T-helper 2 cell (primary cell): ENCODE measurements around the gene SRD5A1.

Experiments
- DNase-seq, 5 experiments: peaks; one replicate each; pipeline versions ENCODE4 v3.0.0 to v3.0.0-alpha.2; 2012 to 2022

The SRD5A1 gene

DNA sequence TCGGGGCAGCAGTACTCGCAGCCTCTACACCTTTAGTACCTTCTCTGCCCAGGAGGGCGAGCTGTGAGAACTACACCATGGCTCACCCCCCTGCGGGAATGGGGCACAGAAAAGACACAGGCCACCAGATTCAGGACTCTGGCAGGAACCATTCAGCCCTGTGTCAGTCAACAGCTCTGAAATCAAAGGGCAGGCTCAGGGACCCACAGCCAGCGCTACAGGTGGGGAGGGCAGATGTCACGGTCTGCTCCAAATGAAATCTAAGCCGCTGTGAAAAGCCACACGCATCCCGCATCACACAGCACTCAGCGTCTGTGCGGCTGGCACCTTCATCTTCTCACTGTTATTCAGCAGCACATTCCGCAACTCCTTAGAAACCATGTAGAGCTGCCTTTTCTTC lies 28.3 kb upstream of the SRD5A1 start:
- DNase-seq = no peak

DNA sequence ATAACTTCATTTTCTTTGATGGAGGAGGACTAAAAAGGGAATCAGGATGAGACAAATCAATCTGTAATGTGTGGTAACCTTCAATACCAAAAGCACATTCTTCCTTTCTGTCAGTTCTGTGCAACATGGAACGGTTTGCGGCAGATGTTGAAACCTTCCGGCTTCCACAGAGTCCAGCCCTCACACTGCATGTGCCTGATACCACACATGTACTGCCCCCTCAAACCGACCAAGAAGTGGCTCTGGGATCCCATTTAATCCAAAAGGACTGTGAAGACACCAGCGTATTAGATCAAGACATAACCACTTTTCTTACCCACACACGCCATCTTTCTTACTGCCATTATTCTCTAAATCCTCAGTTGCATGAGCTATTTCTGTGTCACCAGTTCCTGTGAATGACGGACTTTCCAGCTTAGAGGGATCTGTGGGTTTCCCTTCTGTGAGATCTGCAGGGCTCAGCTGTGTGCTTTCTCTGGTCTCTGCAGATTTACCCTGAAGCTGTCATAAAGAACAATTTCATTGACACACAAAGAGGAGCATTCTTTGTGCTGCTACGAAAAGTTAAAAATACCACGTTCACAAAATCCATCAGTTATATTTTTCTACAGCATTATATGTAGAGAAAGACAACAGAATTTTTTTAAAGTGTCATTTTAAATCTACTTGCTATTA lies 26.2 kb upstream of the SRD5A1 start:
- no peak for DNase-seq

DNA sequence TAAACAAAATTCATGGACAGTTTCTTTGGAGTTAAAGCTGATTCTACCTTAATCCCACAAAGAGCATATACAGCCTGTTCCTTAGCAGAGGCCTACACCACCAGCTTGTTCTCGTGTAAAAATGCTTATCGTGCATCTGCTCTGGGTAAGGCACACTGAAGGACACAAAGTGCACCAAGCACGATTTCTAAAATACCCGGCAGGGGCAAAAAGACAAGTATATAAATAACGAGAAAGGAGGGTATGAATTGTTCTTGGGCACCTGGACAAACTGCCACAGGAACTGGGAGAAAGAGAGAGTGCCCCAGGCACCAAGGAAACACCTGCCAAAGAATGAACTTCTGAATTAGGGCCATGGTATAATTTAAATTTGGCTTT lies 25.7 kb upstream of the SRD5A1 start:
- DNase-seq = no peak

DNA sequence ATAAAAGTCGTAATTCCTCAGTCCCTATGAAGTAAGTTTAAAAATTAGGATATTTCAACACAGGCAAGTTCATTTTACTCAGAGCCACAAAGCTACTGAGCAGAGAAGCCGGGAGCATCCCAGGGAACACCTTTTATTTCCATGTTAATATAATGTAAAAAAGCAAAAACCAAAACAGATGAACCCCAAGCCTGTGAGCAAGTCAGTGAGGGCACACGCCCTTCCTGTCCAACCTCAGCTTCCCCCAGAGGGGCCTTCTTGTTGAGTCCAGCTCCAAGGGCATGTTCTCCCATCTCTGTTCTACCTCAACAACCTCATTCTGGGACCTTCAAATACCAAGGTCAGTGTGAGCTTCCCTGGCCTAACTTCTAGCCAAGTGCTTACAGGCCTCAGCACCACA lies 25.2 kb upstream of the SRD5A1 start:
- DNase-seq = no peak

DNA sequence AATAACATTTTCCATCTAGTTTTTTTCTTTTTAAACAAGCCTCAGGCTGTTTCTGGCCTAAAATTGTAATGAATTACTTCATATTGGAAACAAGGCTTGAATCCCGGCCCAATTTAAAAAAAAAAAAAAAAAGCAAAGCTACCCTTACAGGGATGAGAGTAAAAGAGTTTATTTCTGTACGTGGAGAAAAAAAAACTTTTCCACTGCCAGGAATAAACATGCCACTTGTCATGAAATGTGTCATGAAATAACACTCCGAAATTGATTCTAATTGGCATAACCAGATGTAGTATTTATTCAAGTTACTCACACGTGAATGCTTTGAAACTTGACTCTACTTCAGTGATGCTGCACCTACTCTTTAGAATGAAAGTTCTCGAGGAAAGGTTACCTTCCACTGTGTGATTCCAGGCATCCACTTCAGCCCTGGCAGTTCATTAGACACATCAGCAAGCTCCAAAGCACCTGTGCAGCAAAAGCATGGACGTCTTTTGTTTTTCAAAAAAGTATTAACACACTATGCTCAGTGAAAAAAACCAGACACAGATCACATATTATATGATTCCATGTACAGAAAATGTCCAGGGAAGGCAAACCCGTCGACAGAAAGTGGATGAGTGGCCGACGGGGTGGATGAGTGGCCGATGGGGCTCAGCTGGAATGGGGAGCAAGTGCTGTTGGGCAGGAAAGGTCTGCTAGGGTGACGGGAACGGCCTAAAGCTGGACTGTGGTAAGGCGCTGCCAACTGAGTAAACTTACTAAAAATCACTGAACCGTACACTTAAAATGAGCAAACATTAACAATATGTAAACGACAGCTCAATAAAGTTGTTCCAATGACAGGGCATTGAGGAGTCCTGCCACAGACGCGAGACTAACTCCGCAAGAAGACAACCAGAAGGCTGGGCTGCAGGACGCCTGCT lies 21.6 kb upstream of the SRD5A1 start:
- no peak for DNase-seq

DNA sequence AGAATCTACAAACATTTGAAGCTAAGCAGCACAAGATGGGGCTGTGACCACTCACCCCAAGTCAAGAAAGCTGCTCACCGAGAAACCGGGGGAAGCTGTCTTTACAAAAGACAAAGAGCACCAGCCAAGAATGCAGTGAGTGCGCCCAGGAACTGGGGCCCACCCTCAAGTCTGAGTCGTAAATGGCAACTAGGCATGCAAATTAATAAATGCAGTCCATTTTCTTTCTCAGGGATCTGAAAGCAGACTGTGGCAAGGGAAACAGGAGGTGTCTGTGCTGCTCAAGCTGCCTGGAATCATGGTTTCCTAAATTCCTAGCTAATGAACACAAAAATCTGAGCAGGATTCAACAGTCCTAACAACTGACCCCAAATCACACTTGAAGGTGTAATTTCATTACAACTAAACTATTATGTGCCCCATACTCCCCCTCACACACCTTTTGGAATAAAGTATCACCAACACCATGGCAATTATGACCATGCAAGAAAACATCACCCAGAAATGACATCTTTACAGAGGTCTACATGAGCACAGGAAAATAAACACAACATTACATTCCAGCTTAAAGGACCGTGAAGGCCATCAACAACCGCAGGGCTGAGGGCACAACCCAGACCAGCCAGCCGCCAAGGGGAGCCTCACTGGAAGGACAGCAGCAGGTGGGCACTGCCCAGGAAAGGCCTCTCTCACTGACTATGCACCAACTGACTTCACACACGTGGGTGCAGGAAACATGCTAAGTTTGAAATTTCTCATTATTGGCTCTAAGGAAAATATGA lies 18.0 kb upstream of the SRD5A1 start:
- no peak for DNase-seq

DNA sequence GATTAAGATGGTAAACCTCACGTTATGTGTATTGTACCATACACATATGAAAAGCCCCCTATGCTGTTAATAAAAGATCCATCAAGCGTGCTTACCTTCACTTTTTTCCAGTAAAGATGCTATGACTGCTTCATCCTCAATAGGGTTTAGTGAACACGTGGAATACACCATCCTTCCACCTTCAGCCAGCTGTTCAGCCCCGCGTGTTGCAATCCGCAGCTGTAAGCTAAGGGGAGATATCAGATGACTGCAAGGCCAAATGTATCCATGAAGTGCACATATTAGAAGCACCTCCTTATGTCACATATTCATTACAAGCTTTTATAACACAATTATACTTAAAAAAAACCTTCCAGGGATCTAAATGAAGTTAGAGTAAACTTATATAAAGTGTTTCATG lies 16.6 kb upstream of the SRD5A1 start:
- no peak for DNase-seq

DNA sequence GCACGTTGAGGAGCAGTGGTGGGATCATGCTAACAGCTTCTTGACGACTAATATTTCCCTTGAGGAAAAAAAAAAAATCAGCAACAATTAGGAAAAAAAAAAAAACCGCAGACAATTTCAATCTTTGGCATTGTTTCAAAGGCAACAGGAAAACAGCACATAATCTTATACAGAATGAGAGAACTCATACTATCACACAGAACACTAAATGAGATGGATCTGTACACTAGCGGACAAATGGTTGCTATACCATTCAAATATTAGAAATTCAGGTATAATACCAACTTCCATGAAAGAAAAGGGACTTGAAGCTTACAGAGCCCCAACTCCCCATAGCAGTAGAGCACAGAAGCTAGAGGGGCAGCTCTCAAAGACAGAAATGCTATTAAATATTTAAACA lies 10.0 kb upstream of the SRD5A1 start:
- no peak for DNase-seq

DNA sequence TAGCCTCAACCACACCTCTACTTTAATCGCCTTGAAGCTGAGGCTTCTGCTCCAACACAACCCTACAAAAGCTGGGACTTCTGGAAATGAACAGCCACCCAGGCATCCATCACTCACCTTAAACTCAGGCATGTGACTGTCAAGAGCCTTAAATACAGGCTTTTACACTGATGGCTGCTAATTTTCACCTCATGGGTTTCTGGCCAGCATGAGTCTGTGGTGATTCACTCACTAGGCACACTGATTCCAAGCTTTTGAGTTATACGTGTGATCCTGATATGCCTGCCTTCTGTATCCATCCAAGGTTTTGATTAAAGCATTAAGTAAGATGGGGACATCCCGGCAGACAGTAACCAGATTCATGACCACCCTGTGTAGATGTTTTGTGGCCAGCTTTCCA lies 9.3 kb upstream of the SRD5A1 start:
- DNase-seq = no peak

DNA sequence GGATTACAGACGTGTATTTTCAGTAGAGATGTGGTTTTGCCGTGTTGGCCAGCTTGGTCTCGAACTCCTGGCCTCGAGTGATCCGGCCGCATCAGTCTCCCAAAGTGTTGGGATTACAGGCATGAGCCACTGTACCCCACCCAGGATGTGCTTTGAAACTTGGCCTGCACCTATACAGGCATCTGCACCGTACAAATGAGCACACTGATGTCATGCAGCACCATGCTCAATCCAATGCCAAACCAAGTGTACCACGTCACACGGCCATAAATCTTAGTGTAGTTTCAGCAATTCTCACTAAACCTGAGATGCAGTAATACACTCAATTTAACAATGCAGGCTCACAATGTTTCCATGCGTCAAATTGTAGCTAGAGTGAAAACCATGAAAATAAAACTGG lies 6.7 kb upstream of the SRD5A1 start:
- DNase-seq = no peak

DNA sequence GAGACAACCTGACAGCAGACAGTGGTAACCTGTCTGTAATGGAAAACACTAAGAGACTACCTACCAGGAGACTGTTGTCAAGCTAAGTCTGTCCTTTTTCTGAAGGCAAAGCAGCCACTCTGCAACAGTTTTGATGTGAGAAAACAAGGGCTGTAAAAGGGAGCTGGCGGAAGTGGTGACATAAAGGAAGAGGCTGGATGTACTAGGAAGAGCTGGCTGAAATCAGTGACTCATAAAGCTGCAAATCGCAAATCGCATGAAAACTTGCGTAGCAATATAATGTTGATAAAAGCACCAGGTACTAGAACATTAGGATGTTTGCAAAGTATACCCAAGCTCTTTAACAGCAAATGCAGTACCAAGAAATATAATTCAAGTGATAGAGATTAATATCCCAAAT lies 1.8 kb upstream of the SRD5A1 start:
- peak in 1 of 5 experiments; percentile 32 for DNase-seq

DNA sequence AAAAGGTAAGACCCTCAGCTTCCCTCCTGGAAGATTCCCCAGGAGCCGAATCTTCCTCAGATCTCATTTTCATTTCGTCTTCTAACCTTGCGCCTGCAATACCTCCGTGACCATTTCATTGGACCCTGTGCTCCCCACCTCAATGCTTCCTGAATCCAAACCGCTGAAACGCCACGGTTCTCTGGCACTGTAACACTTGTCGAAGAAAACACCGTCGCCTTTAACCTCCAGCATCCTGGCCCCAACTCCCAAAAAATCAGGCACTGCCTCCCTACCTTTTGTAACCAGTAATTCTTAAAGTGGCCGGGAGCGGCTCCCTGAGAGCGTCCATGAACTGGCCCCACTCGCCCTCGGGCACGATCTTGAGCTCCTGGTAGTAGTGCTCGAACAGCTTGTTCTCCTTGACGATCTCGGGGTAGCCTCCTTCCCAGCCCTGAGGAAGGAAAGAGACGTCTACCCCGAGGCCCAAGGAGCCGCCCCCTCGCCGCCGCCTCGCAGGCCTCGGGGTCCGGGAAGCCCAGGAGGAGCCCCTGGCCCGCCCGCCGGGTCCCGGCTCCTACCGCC lies 834 bp upstream of the SRD5A1 start:
- DNase-seq = no peak

DNA sequence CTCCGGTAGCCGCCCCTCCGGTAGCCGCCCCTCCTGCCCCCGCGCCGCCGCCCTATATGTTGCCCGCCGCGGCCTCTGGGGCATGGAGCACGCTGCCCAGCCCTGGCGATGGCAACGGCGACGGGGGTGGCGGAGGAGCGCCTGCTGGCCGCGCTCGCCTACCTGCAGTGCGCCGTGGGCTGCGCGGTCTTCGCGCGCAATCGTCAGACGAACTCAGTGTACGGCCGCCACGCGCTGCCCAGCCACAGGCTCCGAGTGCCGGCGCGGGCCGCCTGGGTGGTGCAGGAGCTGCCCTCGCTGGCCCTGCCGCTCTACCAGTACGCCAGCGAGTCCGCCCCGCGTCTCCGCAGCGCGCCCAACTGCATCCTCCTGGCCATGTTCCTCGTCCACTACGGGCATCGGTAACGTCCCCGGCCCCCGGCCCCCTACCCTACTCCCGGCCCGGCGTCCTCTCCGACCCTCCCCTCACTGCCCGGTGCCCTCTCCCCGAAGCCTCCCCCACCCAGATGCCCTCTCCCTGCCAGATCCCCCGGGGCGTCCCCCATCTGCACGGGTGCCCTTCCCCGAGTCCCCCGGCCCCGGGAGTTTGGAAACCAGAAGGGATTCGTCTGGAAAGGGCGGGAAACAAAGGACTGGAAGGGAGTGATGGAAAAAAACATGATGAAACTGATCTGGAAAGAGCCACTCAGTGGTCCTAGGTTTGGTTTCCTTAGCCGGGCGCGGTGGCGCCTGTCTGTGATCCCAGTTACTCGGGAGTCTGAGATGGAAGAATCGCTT lies 417 bp downstream of the SRD5A1 start:
- DNase-seq = no peak

DNA sequence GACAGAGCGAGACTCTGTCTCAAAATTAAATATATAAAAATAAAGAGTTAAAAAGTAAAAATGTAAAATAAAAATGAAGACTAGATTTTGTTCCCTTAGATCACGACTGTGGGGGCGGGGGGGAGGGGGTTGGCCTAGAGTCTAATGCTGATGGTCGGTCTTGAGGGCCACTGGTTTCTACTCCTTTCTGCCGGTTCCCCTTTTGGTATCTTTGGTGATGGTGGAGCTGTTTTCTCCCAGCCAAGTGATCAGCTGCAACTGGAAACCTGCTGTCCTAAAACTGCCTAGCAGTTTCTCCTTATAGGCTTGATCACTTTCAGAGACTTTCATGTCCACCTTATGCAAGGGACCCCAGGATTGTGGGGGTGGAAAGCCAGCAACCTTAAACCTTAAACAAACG lies 1.1 kb downstream of the SRD5A1 start:
- no peak for DNase-seq

DNA sequence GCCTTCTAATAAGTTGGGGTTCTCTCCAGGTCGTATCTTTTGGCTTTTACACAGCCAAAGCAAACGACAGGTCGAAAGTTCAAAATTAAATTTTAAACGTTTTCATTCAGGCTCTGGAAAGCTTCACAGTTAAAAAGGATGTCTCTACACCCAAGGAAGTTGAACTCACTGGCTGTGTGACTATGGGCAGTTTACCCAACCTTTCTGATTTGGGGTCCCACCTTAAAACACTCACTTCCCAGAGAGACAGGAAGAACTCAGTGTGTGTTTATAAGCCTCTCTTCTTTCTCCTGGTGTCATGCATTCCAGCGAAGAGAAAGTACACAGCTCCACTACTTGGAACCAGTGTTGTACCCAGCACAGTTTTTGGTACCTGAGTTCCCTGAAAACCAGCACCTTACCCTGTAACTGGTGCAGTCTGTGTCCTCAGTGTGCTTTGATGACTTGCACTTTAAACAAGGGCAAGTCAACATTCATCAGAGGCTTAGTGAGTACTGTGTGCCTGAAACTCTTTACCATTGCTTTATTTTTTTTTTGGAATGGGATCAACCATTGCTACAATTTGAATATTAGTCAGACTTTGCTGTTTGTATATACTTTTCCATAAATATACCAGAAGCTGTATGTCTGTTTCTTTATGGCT lies 1.7 kb downstream of the SRD5A1 start:
- no peak for DNase-seq

DNA sequence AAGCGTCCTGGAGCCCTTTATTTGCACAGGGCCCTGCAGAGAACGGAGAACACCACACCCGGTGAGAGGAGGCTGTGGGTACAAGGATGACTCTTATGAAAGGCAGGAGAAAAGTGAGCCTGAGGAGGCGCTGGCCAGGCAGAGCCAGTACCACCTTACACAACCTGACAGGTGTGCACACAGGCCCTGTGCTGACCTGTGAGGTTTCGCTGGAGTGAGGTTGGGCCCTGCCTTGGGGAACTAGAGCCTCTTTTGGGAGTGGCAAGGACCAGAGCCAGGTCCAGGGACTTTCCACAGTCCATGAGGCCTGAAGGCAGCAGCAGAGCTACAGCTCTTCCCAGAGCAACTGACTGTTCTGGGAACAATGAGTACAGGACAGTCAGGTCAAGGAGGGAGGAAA lies 3.1 kb downstream of the SRD5A1 start:
- no peak for DNase-seq

DNA sequence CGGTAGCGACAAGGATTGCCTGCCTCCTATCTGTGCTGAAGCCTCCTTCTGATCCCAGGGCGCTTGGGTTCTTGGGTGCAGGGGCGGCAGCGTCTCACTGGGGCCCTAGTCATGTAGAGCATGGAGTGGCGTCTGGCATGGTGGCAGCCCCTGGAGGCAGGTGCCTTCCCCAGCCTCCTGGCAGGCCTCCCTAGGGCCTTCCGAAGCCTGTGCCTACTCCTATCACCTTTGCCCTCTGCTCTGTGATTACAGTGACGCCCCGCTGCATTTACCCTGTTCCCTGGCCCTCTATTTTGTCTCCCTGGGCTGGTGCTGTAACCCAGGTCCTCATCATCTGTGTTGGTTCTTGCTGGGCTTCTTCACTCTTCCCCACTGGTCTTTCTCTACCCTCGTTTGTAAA lies 3.8 kb downstream of the SRD5A1 start:
- DNase-seq = no peak

DNA sequence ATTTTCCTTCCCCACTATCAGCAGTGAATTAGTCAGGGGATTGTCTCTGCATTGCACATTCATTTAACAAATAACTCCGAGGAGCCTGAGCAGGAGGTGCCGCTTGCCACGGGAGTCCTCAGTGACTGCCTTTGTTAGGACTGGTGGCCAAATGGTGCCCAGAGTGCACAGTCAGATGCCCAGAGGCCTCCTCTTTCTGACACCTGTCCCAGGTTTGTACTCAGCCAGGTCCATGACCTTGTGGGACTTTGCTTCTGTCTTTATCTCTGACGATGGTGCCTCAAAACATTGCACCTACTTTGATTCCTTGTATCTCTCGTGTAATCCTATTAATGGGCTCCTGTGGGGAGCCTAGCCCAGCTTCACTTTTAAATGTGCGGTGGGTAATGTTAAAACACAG lies 4.3 kb downstream of the SRD5A1 start:
- DNase-seq = no peak

DNA sequence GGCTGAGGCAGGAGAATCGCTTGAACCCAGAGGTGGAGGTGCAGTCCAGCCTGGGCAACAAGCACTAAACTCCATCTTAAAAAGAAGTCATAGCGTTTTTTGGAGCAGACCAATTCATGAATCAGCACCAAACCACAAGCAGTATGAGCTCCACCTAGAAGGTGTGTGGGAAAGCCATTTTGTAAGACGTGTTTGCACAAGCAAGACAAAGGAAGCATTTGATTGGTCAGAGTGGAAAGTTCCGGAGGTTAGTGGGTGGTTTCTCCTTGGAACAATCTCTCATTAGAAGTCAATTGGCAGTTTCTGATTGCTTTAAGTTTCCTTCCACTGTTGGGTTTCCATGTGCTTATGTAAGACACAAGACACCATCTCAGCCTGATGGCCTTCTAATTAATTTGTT lies 5.0 kb downstream of the SRD5A1 start:
- no peak for DNase-seq

DNA sequence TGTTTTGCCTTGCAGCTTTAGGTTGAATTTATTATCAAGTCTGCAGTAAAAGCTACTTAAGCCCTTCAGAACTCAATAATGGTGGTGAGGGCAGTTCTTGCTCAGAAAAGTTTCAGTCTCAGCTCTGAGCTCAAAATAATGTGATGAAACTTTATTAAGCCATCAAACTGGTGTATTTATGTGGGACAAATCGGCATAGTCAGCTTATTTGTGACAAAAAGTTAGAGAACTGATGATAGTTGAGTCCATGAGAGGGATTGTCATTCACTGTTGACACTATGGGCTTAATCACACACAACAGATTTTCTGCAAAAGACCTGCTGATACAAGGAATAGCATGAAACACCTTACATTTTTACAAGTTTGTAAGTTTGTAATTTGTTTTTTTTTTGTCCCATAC lies 9.4 kb downstream of the SRD5A1 start:
- no peak for DNase-seq

DNA sequence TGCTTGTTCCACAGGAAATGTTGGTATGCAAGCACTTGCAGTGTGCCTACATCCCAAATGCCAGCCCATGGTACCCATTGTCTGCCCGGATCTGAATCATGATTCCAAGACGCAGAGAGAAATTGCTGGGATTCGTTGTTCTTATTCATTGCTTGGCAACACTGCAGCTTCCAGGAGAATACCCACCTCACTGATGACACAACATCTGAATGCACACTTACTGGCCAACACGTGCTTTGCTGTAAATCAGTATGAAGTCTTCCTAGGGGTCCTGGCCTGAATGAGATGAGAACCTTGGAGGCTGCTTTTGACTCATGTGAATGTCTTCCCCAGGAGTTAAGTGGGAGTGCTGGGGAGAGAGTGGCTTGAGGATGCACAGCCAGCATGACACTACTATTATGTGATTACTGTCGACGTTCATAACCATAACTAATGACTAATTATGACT lies 11.6 kb downstream of the SRD5A1 start:
- DNase-seq = no peak
